VCaP (cell line): ENCODE results near the gene CHURC1.

Experiments
- H3K27ac ChIP-seq: fragments of 450-650 bp; 2 replicates; pipeline ENCODE4 v1.5.1; 2017
- CTCF ChIP-seq: fragments of 450-650 bp; conservative IDR thresholded peaks from 2 replicates; pipeline ENCODE4 v1.5.1; 2017; ENCODE audit warnings: mild to moderate bottlenecking, moderate library complexity

CHURC1 gene

GRCh38 chr14:64979336-64980074 lies 65.2 kb downstream of the CHURC1 start:
- no peak overlapping the region for H3K27ac ChIP-seq
- no peak for TF ChIP-seq CTCF

- no peak overlapping the region for H3K27ac ChIP-seq
- TF ChIP-seq CTCF = peak; percentile 84
Observed at GRCh38 chr14:64983439-64984310, 69.4 kb downstream of the CHURC1 start.
